Measurements from ENCODE around the gene FKBP2.

DNA sequence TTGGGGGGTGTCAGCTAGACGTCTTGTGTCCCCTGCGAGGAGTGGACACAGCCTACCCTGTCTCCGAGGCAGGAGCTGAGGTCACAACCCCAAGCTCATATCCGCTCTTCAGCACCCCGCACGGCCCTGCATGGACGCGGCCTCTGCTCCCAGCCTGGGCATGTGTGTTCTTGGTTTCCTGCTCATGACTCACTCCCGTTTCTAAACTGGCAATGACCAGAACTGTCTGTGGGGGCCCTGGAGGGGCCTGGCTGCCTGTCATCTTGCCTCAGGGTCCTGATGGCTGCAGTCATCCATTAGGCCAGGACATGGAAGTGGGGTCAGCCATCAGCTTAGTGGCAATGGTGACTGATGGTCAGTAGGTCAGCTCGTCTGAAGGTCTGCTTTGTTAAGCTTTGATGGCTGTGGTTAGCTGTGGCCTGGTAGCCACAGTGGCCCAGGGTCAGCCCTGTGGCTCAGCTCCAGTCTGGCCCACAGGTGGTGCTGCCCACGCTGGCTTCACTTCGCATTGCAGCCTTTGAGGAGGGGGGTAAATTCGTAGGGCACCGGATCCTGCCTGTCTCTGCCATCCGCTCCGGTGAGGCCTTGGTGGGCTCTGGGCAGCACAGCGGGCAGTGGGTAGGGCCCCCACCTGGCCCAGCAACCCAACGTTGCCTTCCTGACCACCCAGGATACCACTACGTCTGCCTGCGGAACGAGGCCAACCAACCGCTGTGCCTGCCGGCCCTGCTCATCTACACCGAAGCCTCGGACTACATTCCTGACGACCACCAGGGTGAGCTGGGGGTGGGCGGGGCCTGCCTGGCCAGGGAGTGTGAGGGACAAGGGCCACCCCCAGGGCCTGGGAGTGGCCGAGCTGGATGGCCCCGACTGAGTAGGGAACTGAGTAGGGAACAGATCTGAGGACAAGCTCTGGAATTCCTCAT lies 22.4 kb downstream of the FKBP2 start:
- TF ChIP-seq POLR2A (IDR thresholded peaks at IDR 0.05) (no peak), EP300 (IDR thresholded peaks at IDR 0.05) (no peak), POLR2AphosphoS5 (IDR thresholded peaks at IDR 0.05) (no peak)
- TF ChIP-seq, protein P1, sequence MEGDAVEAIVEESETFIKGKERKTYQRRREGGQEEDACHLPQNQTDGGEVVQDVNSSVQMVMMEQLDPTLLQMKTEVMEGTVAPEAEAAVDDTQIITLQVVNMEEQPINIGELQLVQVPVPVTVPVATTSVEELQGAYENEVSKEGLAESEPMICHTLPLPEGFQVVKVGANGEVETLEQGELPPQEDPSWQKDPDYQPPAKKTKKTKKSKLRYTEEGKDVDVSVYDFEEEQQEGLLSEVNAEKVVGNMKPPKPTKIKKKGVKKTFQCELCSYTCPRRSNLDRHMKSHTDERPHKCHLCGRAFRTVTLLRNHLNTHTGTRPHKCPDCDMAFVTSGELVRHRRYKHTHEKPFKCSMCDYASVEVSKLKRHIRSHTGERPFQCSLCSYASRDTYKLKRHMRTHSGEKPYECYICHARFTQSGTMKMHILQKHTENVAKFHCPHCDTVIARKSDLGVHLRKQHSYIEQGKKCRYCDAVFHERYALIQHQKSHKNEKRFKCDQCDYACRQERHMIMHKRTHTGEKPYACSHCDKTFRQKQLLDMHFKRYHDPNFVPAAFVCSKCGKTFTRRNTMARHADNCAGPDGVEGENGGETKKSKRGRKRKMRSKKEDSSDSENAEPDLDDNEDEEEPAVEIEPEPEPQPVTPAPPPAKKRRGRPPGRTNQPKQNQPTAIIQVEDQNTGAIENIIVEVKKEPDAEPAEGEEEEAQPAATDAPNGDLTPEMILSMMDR (IDR thresholded peaks at IDR 0.05): no peak

Measured in sigmoid colon (tissue), 4 donors.